Fibroblast of peridontal ligament (primary cell): ENCODE measurements around the gene FARP1.

ENCODE experiments used
- DNase-seq: peaks from one replicate; pipeline ENCODE4 v3.0.0-alpha.2; 2010; ENCODE audit errors: extremely low read depth

FARP1 gene

DNA sequence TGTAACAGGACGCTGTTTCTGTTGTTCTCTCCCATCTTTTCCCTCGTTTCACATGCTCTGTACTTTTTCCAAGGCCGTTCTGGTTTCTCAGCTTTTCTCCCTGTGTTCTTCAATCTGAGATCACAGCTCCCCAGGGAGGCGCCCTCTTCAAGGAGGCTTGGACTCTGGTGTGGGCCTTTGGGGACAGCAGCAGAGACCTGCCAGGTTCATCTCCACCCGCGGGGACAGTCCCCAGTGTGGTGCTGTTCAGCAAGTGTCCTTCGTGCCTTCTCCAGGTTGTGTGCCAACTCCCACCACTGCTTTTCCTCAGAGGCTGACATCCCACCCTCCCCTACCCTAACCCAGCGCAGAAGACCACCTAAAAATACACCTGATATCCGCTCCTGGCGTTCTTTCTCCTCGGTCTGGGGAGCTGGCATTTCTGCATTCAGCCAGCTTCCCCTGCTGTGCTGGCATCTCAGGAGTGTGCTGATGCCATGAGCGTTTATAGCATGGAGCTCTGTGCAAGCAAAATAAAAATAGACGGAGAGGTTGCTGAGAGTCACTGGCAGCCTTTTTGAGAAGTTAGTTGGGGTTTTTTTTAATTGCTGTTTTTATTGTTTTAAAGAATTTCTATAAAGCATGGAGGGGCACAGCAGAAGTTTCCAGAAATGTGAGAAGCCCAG lies 284.6 kb downstream of the FARP1 start:
- DNase-seq: no peak

DNA sequence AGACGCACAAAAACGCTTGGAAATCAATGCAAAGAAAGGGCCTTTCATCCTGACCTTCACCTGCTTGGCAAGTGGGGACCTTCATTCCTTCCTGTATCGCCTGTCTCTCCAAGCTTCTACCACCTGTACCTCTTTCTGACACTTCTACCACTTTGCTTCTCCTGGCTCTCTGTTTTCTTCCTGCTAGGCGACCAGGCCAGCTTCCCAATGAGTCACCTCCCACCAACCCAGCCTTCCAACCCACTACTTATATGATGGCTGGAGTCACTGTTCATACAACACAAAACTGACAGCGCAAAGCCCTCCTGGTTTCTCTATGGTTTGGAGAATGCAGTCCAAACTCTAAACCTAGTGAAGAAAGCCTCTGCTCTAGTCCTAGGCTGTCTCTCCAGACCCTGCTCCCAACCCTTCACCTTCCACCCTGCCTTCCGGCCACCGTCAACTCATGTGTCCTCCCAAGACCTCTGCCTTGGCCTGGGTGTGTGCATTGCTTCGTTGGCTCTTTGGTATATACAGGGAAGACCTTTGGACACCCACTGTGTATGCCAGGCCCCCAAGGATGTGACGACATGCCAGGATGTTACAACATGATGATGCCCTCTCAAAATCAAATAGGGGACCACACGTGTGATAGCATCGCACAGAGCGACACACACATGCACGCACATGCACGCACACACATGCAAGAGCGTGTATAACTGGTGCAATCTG lies 285.5 kb downstream of the FARP1 start:
- DNase-seq: no peak

DNA sequence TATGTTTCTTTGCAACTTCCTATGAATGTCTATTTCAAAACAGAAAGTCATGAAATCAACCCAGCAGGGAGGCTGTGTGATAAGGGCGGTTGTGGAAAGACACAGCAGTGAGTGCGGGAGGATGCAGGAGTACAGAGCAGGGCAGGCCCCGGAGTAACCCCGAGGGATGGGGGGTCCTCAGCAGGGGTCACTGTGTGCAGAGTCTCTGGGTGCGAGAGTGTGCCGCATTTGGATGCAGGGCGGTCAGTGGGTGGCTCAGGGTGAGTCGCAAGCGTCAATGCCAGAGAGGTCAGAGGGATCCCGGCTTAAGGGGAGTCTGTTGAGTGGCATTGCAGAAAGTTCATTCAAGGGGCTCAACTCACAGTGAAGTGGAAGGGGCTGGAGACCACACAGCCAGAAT lies 286.2 kb downstream of the FARP1 start:
- DNase-seq: no peak

DNA sequence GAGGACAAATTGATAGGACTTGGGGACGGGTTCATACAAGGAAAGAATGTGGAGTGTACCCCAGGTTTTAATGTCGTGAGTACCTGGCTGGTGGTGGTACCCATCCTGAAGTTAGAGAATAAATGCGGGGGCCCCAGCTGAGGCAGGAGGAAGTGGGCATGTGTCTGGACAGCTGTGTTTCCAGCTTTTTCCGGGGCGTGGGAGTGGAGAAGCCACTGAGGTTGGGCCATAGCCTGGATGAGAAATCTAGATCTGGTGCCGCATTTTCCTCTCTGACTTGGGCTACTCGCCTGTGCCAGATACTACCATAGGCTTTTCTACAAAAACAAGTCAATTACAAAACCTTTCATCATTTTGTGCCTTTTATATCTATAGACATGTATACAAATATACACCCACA lies 286.6 kb downstream of the FARP1 start:
- DNase-seq: no peak

DNA sequence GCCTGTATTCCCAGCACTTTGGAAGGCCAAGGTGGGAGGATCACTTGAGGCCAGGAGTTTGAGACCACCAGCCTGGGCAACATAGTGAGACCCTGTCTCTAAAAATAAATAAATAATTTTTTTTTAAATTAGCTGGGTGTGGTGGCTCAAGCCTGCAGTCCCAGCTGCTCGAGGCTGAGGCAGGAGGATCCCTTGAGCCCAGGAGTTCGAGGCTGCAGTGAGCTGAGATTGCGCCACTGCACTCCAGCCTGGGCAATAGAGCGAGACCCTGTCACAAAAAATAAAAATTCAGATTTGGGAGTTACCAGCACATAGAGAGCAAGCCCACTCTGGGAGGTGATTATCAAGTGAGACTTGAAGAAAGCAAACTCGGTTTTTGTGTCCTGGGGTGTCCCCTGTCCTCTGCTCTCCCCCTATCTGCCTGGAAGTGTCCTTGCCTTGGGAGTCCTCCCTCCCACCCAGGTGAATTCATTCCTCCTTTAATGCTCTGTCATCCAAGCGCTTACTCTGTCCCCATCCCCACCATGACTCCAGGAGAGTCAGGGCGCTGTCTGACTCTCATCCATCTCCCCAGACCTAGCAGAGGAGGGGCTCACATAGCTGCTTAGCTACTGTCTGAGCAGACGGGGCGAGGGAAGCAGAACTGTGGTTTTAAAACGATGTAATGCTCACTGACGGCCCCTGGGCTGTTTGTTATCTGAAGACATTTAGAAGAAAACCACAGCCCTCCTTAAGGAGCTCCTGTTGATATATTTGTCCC lies 287.3 kb downstream of the FARP1 start:
- no peak for DNase-seq

DNA sequence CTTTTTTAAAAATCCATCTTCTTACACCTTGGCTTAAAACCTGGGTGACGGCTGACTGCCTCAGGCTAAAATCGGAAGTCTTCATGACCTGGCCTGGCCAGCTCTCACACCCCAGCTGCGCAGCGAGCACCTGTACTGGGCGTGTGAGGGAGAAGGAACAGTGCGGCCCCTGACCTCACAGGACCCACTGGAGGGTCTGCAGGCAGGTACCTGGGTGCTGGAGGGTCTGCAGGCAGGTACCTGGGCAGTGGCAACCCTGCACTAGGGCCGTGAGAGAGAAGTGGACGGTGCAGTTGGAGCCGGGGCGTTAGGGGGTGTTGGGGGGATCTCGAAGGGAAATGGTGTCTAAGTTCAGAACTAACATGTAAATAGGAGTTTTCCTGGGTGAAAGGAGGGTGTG lies 289.7 kb downstream of the FARP1 start:
- DNase-seq: no peak

DNA sequence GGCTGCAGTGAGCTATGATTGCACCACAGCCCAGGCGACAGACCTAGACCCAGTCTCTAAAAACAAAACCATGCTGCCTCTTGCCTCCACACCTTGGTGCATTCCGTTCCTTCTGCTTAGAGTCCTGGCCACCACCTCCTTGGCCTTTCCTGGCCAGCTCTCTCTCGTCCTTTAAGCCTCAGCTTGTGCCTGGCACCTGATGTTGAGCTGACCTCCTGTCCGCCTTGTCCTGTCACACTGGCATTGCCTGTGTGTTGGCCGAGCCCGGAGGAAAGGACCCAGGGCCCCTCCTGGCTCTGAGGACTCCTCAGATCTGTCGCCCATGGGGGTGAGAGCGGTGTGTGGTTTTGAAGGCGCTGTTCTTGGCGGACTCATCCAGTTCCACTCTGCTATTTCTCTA lies 290.8 kb downstream of the FARP1 start:
- no peak for DNase-seq

DNA sequence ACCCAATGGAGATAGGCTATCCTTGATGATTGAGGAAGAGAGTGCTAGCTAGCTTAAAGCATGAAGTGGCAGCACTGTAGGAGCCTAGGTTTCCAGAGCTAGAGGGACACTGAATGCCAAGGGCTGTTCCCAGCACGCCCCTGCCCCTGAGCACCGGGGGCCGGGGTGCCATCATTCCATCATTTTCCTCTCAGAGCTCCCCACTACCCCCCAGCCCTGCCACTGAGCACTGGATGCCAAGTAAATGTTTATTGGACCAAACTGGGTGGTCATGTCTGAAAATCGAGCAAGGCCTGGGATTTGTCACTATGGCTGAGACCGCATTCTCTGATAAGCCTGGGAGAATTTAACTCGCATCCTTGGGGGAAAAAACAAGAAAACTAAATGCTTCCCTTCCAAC lies 291.2 kb downstream of the FARP1 start:
- DNase-seq: no peak

DNA sequence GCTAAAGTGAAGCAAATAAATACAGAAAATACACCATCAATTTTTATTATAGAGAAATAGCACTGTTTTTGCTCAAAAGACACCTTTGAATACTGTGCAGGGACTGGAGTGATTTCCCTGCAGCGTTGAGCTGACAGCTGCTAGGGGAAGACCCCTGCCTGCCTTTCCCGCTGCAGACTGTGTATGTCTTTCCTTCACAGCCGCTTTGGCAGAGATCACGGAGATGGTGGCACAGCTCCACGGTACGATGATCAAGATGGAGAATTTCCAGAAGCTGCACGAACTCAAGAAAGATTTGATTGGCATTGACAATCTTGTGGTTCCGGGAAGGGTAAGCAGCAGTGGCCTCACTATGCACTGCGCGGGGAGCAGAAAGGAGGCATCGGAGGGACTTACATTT lies 292.5 kb downstream of the FARP1 start:
- DNase-seq: no peak

DNA sequence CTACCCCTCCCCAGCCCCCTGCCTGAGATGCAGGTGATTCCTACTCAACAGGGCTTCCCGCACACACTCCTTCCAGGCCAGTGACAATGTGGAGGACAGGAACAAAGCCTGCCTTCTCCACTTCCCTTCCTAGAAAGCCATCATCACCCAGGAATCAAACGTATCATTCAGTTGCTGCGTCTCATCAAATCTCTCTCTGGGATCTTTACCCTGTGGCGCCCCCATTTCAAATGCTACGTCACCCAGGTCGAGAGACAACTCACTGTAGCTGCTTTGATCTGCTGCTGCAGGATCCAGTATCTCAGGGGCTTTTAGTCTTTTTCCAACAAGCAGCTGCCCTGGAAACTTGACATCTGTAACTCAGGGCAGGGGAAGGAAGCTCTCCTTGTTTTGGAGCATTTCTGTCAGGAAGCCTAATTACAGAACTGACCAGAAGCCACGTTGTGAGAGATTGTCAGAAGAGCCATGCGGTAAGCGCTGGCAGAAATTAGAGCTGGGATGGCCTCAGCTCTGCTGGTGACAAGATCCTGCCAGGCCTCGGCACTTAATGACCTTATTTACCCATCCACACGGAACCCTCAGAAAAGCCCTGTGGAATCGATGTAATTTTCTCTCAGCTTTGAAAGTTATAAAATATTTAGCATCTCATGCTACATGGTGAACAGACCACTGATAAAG lies 293.5 kb downstream of the FARP1 start:
- no peak for DNase-seq

DNA sequence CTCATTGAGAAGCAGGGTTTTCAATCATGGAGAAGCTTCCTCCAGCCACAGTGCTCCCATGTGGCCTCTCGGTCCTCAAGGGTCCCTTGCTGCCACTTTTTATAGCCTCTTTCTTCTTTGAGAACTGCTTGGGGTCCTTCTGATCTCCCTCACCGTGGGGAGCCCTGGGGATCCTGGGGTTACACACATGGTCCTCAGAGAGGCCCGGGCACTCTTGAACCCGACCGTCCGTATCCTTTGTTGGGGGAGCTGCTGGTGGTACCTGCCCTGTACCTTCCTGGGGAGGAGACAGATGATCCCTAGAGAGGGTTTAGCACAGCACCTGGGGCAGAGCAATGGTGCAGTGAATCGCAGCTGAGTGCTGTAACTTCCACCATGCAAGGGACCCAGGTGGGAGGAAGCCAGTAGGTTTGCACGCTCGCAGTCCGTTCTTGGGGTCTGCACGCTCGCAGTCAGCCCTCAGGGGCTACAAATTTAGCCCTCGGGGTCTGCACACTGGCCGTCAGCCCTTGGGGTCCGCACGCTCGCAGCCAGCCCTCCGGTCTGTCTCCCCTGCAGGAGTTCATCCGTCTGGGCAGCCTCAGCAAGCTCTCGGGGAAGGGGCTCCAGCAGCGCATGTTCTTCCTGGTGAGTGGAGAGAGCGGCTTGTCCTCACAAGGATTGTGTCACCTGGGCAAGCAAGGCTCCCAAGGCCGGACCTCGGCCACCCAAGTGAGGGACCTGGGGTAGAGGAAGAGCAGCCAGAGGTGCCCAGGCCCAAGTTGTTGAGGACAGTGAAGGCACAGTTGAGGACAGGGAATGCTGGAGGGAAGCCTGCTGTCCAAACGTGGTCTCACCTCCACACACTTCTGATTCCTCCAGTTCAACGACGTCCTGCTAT lies 295.6 kb downstream of the FARP1 start:
- no peak for DNase-seq

DNA sequence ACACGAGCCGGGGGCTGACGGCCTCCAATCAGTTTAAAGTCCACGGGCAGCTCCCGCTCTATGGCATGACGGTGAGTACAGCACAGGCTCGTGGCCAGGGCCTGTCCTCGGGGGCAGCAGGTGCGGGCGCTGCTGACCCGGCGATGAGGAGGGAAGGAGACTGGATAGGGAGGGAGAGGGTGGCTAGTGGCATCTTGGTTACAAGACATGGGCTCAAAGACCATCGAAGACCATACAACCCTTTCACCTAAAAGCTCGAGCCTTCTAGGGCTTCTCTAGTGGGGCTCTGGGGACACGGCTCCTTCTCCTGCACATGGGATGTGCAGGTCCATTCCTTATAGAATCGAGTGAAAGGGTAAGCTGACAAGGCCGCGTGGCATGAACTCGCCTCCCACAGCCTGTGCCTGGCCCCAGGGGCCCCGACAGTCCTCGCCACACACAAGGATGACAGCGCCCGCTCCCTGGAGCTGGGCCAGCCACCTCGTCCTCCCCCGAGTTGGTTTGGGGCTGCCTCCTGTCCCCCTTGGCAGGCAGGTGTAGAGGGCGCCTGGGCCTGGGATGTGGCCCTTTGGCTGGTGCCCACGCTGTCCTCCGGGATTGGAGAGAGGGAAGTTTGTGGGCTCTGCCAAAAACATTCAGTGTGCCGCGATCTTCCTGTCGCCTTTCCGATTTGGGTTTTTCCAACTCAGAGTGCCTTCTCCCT lies 296.4 kb downstream of the FARP1 start:
- DNase-seq: no peak

DNA sequence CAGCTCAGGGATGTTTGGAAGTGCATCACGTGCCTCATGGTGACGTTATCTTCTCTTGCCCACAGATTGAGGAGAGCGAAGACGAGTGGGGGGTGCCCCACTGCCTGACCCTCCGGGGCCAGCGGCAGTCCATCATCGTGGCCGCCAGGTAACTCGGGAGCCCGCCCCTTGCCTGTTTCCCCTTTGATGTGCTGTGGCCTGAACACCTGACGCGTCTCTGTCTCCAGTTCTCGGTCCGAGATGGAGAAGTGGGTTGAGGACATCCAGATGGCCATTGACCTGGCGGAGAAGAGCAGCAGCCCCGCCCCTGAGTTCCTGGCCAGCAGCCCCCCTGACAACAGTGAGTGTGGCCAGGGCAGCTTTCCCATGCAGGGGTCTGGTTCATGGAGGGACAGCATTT lies 297.0 kb downstream of the FARP1 start:
- no peak for DNase-seq

DNA sequence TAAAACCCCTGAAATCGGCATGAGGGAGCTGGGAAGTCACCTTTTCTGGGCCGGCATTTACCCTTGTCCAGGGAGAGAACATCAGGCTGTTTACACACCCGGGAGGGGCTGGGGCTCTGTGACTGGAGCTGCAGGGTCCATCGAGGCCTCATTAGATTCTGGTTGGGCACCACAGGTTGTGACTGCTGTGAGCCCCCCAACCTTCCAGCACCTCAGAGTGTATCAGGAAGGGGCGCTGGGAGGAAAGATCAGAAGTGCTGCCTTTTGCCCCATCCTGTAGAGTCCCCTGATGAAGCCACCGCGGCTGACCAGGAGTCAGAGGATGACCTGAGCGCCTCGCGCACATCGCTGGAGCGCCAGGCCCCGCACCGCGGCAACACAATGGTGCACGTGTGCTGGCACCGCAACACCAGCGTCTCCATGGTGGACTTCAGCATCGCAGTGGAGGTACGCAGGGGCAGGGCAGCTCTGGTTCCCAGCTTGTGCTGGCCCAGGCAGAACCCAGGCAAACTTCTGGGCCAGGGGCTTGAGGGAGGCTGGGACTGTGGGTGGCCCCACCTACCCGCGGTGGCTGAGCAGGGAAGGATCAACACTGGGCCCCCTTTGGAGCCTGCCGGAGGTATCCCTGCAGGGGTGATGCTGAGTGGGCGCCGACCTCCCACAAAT lies 297.6 kb downstream of the FARP1 start:
- DNase-seq: no peak

DNA sequence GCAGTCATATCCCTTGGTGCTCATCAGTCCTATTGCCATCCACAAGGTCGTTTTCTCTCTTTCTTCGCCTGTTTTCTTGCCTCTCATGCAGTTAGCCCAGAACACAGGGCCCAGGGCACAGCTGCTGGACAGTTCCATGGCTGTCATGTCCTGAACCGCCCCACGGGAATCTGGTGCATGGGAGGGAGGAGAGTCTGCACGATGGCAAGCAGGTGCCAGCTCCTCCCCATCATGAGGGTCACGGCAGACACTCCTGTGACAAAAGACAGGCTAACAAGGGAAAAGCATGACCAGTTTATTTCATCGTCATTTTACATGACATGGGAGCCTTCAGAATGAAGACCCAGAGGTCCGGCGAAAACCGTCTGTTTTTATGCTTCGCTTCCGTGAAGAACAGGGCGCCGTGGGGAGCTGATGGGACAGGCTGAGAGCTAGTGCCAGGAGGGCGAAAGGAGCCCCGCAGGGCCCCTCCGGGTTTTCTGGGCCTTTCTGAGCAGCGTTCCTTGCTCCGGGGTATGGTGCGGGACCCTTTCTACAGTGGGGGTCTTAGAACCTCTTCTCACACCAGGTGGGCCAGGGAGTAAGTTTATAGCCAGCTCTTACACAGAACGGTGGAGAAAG lies 298.3 kb downstream of the FARP1 start:
- DNase-seq: no peak

DNA sequence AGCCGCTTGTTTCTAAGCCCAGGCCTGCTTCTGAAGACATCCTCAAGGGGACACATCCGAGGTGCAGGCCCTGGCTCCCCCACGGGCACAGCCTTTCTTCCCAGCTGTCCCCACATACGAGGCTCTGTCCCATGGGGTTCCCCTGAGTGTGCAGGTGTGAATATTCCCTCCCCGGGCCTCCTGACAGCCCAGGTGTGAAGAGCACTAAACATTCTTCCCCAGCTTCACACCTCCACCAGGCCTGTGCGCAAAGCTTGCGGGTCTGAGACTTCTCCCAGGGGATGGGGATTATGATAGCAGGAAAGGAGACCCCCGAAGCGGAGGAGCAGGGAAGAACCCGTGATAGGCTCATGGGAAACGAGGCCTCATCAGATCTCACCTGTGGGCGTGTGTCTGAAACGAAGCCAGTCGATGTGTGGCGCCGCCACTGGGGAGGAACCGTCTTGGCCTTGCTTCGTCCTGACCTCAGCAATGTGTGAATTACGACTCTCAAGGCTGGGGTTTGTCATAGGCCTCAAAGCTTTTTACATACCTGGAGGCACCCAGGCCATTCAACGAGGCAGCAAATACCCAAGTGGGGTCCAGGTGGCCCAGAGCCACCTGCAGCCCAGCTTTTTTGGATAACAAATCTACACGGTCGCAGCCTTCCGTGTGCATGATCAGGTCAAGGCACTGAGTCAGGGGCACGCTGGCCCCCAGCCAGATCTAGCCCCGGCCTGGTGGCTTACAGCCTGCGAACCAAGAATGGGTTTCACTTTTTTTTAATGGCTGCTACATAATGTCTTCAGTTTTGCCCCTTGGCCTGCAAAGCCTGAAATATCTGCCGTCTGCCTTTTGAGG lies 299.7 kb downstream of the FARP1 start:
- DNase-seq: no peak

DNA sequence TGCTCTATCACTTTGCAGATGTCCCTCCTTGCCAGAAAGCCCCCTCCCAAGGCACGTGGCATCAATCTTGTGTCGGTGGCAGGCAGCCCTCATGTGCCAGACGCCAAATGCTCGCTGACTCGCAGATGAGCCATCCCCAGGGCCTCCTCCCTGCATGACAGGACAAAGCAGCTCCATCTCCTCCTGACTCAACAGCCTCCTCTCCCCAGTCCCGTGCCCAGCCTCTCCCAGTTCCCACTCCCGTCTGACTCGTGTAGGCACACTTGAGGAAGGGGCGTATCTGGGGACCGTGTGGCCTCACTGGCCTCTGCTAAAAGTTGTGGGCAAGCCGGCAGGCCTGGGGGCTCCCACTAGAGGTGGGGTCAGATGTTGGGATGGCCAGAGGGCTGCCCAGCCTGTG lies 300.4 kb downstream of the FARP1 start:
- peak; percentile 68 for DNase-seq

DNA sequence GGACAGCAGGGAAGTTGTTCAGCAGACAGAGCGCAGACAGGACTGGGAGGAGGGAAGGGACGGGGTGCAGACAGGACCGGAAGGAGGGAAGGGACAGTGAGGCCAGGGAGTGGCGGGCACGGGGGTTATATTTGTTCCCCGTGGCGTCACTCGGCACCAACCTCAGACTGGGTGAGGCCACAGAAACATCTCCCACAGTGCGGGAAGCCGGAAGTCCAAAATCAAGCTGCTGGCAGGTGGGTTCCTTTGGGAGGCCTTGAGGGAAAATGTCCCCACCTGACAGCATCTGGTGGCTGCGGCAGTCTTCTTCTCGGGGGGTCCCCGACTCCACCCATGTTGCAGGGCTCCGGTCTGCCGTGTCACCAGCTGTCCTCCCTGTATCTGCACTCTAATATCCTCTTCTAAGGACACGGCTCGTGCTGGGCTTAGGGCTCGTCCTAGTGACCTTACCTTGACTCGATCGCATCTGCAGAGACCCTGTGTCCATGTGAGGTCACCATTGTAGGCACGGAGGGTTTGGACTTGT lies 301.0 kb downstream of the FARP1 start:
- no peak for DNase-seq

DNA sequence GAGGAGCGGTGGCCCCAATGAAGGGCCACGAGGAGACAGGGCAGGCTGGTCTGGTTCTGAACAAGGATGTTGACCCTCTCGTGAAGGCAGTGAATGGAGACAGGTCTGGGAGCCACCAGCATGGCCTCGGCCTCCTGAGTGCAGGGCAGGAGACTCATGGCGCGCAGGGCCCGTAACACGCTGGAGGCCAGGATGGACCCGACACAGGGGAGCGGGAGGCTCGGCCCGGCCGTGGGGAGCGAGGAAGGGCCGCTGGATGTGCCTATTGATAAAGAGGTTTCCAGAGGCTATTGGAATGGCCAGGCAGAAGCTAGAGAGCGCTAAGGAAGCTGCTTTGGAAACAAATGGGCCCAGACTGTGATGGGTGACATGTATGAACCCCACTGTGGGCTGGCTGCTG lies 301.5 kb downstream of the FARP1 start:
- DNase-seq: no peak
